ENCODE data around the gene RNF208.

- TF ChIP-seq CTCF (conservative IDR thresholded peaks at IDR 0.05 in 1 of 2, IDR thresholded peaks at IDR 0.05 in 1 of 2; ENCODE audit: low read depth in 1 of 2, low read length in 2 of 2) (no peak), EZH2 (IDR thresholded peaks at IDR 0.05; ENCODE audit: low read length, missing control alignments) (no peak)
Observed at GRCh38 chr9:137201205-137201868, 20.7 kb downstream of the RNF208 start.

Measured in fibroblast of lung (primary cell).